Body of pancreas (tissue), 4 donors: ENCODE data around the gene PPP1R7. TPM values are rescaled to one million over a fixed set of nuclear protein-coding genes. Genes with fewer than 3 reads are reported as not detected.

Experiments
- ATAC-seq: fragments of 150-250 bp; one replicate; pipeline ENCODE4 v1.9.1; 2016
- DNase-seq, 4 donors: peaks; one replicate each; pipeline ENCODE4 v3.0.0-alpha.2; 2019
- H3K27ac ChIP-seq, 4 donors: fragments of 200-600 bp; sonication (generic); 1 replicate in 3 of 4; 2 replicates in 1 of 4; pipeline versions ENCODE4 v1.5.1 to v1.6.1; 2016 to 2019; ENCODE audit warnings: mild to moderate bottlenecking in 1 of 4, mixed read lengths in 1 of 4, moderate library complexity in 1 of 4
- H3K27me3 ChIP-seq, 2 donors: fragments of 200-600 bp; sonication (generic); one replicate each; pipeline ENCODE4 v1.6.0; 2016; ENCODE audit warnings: mild to moderate bottlenecking in 1 of 2
- H3K36me3 ChIP-seq, 2 donors: fragments of 200-600 bp; sonication (generic); replicated peaks in 1 of 2; 2 replicates each; pipeline ENCODE4 v1.5.1; 2016; ENCODE audit warnings: low read depth in 2 of 2; ENCODE audit not compliant: insufficient read depth in 1 of 2
- H3K4me1 ChIP-seq: fragments of 200-600 bp; sonication (generic); one replicate; pipeline ENCODE4 v1.6.0; 2016
- H3K4me3 ChIP-seq, 2 donors: fragments of 200-600 bp; sonication (generic); 1 replicate in 1 of 2; 2 replicates in 1 of 2; pipeline ENCODE4 v1.5.1; 2016 to 2019
- H3K9me3 ChIP-seq, 3 donors: fragments of 200-600 bp; sonication (generic); 1 replicate in 2 of 3; 2 replicates in 1 of 3; pipeline ENCODE4 v1.5.1; 2016
- CTCF ChIP-seq, 7 experiments: fragments of 450-650 bp in 4 of 7; fragments of 200-600 bp in 3 of 7; sonication (generic) in 3 of 7; IDR thresholded peaks; one replicate each; pipeline ENCODE4 v1.5.1; 2016 to 2019; ENCODE audit warnings: antibody characterized with exemption in 7 of 7
- POLR2A ChIP-seq, 3 donors: fragments of 450-650 bp; IDR thresholded peaks; one replicate each; pipeline ENCODE4 v1.6.1; 2016; ENCODE audit warnings: antibody characterized with exemption in 3 of 3, mild to moderate bottlenecking in 2 of 3
- WGBS, 2 donors: methylation state at CpG; one replicate each; pipeline ENCODE4 v1.1.5; 2017; 5-methylcytosine and 5-hydroxymethylcytosine counted together
- intact Hi-C: fragments of 100-400 bp; cut with DNase I; formaldehyde crosslinking; loops from one replicate; pipeline ENCODE4 v1.15.1; 2023
- total RNA-seq, 2 donors: library from RNA; depleted of rRNA; stranded (reverse); fragments of >200 nt; gene quantifications; one replicate each; pipeline ENCODE4 v1.1.0, GENCODE V29; 2016

Gene PPP1R7
- total RNA-seq, 2 donors from 2014 or later, result 27.0 to 99.4 TPM

GRCh38 chr2:241201445-241202267 is 51.4 kb downstream of the PPP1R7 start:
- Histone ChIP-seq H3K4me1 (no peaks in the 10 kb centered on the region), H3K4me3 (no peak overlapping the region), H3K9me3 (no peaks in the 10 kb centered on the region), H3K36me3 (no peaks in the 10 kb centered on the region), H3K27ac (no peak overlapping the region), H3K27me3 (no peaks in the 10 kb centered on the region)
- no peak for TF ChIP-seq CTCF (IDR thresholded peaks at IDR 0.05)
- TF ChIP-seq POLR2A (IDR thresholded peaks at IDR 0.05), result no peak
- DNase-seq, result no peak
- no peak for ATAC-seq
- WGBS, 2 donors, result 74 to 87% methylated on average over 3 to 24 of the region's 24 CpGs
- intact Hi-C loops, result no loop called here

- no peak for ATAC-seq
These were observed 52.0 kb downstream of the PPP1R7 start for GRCh38 chr2:241202268-241202585.

GRCh38 chr2:241202681-241203080 is 52.4 kb downstream of the PPP1R7 start:
- intact Hi-C loops, result no loop called here
- Histone ChIP-seq H3K36me3 (no peaks in the 10 kb centered on the region), H3K4me3 (no peak overlapping the region), H3K9me3 (no peaks in the 10 kb centered on the region), H3K27me3 (no peaks in the 10 kb centered on the region), H3K27ac (no peak overlapping the region), H3K4me1 (no peaks in the 10 kb centered on the region)
- TF ChIP-seq POLR2A (IDR thresholded peaks at IDR 0.05) (no peak), CTCF (IDR thresholded peaks at IDR 0.05) (no peak)
- DNase-seq, result no peak
- ATAC-seq, result no peak
- 92% methylated on average over 9 of the region's 9 CpGs; no CpG with 5 or more reads in 1 of the 2 donors for WGBS, 2 donors

More at GRCh38 chr2:241202268-241202585, 52.0 kb downstream of the PPP1R7 start:
- intact Hi-C loops, result no loop called here
- WGBS, 2 donors, result 89 to 95% methylated on average over 15 of the region's 15 CpGs
- Histone ChIP-seq H3K27me3 (no peaks in the 10 kb centered on the region), H3K9me3 (no peaks in the 10 kb centered on the region), H3K4me3 (no peak overlapping the region), H3K36me3 (no peaks in the 10 kb centered on the region), H3K4me1 (no peaks in the 10 kb centered on the region), H3K27ac (no peak overlapping the region)
- no peak for DNase-seq
- no peak for TF ChIP-seq POLR2A (IDR thresholded peaks at IDR 0.05)
- TF ChIP-seq CTCF (IDR thresholded peaks at IDR 0.05), result no peak

- Histone ChIP-seq H3K4me3 (no peak overlapping the region), H3K36me3 (no peaks in the 10 kb centered on the region), H3K4me1 (no peaks in the 10 kb centered on the region), H3K27me3 (no peaks in the 10 kb centered on the region), H3K9me3 (no peaks in the 10 kb centered on the region), H3K27ac (no peak overlapping the region)
- DNase-seq (no peak), ATAC-seq (no peak)
- TF ChIP-seq CTCF (IDR thresholded peaks at IDR 0.05) (no peak), POLR2A (IDR thresholded peaks at IDR 0.05) (no peak)
- intact Hi-C loops, result no loop called here
- 82 to 89% methylated on average over 10 to 25 of the region's 27 CpGs for WGBS, 2 donors
These were observed 53.1 kb downstream of the PPP1R7 start for GRCh38 chr2:241203218-241204009.
